ELR (cell line): ENCODE data around the gene ARCN1.

Source experiments
- DNase-seq: peaks from one replicate; pipeline ENCODE4 v3.0.0-alpha.2; 2015; ENCODE audit warnings: low read depth

Gene ARCN1

DNA sequence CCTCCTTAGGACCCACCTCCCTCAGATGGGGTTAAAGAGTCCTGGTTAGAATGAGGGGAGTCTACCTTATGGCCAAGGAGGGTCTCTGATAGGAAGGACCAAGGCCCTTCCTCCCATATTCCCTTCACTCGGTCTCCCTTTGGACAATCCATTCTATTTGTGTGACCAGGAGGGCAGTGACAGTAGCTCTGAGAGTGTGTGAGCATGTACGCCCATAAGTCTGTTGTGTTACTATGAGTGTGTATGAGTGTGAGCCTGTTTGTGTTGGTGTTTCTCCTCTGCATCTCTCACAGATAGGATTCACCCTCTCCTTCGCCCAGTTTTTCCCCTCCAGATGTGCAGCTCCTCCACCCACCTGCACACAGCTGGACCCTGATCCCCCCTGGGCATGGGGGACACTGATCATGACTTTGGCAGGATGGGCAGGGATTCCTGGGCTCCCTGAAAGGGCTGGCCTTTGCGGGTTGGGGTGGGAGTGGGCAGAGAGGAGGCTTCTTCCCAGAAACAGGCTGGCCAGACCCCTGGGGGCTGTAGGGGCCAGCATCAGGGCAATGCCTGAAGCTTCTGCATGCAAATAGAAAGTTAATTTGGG lies 49.7 kb downstream of the ARCN1 start:
- DNase-seq = no peak

DNA sequence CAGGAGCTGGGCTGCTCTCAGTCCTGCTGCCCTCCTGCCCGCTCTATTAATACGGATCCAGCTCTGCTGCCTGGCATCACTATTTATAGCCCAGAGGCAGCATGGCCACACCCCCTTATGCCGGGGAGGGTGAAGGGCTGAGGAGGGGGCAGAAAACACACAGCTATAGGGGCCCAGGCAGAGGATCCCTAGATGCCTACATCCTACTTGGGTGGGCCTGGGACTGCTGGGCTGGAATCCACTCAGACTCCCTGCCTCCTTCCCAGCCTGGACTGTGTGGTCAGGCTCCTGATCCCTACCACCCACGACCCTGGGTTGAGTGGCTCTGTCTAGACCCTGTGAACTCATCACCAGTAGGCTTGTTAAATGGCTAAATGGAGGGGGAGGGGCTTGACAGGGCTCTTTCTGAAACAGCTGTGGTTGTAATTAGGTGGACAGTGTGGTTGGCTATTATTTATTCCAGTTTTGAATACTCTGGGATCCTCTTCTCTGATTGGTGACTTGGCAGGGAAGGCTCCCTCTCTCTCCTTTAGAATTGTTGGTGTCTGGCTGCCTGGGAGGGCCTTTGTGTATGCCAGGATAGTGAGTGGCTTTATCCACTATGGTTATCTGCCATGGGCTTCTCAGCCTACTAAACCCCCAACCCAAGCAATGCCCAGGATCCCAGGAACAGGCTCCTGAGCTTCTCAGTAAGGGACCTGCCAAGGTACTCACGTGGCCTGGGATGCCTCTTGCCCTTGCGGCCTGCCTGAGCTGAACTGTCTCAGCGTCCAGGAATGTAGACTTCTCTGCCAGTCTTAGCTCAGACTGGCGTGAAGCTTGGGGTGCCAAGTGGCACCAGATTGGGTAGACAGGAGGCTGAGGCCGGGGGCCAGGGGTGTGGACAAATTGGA lies 50.4 kb downstream of the ARCN1 start:
- peak; percentile 86 for DNase-seq

DNA sequence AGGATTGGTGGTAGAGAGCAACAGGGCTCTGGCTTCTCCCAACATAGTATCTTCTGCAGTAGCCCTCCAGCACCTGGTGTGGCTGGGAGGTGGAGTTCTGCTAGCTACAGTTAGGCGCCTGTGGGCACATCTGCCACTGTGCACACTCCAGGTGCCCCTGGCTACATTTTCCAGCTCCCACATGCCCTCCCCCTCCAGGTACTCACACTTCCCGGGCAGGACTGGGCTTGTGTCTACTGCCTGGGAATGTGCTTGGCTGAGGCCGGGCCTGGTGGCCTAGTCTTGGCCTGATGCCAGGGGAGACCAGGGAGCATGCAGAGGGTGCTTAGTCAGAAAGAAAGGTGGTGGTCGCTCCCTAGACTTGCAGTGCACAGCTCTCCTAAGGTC lies 51.1 kb downstream of the ARCN1 start:
- peak; percentile 48 for DNase-seq

DNA sequence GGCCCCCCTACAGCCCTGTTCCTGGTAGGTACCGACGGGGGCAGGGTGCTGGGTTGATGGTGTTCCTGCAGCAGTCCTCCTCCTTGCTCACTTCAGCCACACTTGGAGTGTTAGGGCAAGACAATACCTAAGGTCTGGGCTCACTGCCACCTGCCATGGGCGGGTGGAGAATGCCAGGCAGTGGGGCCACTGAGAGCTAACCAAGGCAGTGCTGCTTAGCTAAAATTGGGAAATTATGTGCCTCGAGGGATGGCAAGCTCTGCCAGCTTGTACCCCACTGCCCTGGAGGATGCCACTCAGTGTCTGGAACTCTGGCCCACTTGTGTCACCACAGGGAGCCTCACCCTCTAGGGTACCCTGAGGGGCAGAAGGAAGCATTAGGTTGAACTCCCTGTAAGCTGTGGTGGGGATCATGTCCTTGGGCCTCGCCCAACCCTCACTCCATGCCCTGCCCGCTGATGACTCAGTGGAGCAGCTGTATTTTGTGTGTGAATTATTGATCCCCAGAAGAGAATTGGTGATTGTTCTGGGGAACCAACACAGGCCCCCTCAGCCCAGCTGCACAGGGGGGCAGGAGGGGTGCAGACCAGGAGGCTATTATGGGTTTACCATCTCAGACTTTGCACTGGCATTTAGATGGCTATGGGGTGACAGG lies 53.0 kb downstream of the ARCN1 start:
- DNase-seq = no peak

DNA sequence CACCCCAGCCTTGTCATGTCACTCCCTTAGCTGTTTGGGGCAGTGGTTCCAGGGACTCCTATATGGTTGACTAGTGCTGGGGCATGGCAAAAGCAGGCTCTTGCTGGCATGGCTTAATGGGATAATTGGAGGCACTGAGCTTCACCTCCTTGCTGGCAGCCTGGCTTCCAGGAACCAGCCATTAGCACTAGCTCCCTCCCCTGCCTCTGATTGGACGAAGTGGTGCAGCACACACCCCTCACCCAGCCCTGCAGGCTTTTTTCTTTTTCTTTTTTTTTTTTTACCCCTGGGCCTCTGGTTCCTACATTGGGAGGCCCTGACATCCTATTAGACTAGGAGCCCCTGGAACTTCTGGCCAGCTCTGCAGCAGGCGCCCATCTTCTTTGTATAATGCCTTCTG lies 53.8 kb downstream of the ARCN1 start:
- no peak for DNase-seq

DNA sequence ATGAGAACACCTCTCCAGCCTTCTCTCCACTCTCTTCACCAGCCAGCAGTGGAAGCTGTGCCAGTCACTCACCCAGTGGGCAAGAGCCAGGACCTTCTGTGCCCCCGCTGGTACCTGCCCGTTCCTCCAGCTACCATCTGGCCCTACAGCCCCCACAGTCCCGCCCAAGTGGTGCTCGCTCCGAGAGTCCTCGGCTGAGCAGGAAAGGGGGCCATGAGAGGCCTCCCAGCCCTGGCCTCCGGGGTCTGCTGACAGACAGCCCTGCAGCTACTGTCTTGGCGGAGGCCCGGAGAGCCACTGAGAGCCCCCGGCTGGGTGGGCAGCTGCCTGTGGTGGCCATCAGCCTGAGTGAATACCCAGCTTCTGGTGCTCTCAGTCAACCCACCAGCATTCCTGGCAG lies 55.4 kb downstream of the ARCN1 start:
- DNase-seq = no peak

DNA sequence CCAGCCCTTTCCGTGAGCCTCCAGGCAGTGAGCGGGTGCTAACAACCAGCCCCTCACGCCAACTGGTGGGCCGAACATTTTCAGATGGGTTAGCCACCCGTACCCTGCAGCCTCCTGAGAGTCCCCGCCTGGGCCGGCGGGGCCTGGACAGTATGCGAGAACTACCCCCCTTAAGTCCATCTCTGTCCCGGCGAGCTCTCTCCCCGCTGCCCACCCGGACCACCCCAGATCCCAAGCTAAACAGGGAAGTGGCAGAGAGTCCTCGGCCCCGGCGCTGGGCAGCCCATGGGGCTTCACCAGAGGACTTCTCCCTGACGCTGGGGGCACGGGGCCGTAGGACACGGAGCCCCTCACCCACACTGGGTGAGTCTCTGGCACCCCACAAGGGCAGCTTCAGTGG lies 55.8 kb downstream of the ARCN1 start:
- DNase-seq = no peak

DNA sequence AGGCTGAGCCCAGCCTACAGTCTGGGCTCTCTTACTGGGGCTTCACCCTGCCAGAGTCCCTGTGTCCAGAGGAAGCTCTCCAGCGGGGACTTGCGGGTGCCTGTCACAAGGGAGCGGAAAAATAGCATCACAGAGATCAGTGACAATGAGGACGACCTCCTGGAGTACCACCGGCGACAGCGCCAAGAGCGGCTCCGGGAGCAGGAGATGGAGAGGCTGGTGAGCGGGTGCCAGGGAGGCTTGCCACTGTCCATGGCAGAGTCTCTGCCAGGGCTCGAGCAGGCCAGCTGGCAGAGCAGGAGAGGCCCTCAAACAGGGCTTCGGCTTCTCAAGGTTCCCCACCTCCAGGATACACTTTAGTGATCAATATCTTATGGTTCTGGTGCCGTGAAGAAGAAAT lies 56.2 kb downstream of the ARCN1 start:
- DNase-seq = no peak

DNA sequence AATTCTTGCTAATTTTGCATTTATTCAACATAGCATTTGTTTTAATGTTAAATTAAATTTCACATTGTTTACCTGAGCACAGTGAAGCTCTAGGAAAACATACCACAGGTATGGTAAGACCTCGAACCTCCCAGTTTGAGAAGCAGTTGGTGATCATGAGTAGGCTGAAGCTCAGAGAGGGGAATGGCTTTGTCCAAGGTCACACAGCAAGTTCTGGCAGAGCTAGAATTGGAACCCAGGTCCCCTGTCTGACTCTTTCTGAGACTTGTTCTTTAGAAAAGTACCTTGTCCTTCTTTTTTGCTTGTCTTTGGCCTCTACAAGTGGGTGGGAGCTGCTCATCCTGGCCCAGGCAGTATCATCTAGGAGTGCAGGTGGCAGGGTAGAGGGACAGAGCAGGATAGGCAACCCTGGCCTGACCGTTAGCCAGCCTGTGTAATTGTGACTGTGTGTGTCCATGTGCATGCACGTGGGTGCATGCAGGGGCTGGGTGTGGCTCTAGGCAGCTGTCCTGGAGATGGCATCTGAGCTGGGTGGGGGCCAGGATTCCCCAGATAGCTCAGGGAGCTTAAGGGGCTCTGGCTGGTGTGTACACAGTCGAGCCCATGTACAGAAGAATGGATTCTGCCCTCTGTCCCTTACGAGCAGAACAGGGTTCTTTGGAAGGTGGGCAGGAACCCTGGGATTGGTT lies 56.8 kb downstream of the ARCN1 start:
- no peak for DNase-seq

DNA sequence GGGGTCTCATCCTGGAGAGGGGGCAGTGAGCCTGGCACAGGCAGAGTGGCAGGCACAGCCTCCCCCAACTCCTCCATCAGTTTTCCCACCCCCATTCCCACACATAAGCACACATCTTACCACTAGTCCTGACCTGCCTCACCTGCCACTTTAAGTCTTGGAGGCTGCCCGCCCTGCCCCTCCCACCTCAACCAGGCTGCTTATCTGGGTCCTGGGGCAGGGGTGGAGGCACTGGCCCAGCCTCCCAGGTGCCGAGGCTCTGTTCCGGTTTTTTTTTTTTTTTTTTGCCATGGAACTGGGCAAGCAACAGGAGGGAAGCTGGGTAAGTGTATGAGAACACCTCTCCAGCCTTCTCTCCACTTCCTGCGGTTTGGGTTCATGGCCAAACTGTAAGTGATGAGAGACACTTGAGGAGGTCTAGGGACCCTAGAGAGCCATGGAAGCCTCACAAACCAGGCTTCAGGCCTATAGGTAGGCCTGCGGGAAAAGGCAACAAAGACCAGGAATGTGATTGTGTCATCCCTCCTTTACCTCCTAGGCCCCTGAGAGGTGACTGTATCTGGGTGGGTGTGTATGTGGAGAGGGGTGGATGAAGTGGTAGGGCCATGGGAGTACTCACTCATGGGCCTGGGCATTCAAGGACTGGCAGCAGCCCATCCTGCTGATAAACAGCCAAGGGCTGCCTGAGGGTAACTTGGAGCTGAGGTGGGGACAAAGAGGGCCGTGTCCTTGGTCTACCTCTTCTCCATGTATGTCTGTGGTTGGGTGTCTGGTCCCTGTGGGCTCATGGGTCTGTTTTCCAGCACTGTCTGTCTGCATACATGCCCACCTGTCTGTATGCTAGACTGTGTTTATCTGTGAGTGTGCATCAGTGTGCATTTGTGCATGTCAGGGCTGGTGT lies 57.8 kb downstream of the ARCN1 start:
- no peak for DNase-seq

DNA sequence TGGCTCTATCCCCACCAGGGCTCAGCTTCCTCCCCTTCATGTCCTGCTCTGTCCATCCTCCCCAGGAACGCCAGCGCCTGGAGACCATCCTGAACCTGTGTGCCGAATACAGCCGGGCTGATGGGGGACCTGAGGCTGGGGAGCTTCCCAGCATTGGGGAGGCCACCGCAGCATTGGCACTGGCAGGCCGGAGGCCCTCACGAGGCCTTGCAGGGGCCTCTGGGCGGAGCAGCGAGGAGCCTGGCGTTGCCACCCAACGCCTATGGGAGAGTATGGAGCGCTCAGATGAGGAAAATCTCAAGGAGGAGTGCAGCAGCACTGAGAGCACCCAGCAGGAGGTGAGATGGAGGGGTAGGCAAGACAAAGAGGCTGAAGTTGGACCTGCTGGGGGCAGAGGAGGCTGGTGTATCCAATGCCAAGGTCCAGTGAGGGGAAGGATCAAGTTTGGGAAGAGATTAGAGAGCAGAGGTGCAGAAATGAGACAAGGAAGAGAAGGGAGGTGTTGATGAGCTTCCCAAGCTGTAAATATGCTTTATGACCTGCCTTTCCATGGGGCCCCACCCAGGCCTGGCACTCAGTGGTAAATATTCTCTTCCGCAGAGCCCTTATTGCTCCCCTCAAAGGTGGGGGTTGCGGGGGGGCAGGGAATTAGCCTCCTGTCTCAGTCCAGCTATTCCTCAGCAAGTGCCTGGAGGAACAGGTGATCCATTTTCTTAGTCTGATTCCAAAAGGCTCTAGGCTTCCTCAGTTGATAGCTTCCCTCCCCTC lies 59.1 kb downstream of the ARCN1 start:
- no peak for DNase-seq

DNA sequence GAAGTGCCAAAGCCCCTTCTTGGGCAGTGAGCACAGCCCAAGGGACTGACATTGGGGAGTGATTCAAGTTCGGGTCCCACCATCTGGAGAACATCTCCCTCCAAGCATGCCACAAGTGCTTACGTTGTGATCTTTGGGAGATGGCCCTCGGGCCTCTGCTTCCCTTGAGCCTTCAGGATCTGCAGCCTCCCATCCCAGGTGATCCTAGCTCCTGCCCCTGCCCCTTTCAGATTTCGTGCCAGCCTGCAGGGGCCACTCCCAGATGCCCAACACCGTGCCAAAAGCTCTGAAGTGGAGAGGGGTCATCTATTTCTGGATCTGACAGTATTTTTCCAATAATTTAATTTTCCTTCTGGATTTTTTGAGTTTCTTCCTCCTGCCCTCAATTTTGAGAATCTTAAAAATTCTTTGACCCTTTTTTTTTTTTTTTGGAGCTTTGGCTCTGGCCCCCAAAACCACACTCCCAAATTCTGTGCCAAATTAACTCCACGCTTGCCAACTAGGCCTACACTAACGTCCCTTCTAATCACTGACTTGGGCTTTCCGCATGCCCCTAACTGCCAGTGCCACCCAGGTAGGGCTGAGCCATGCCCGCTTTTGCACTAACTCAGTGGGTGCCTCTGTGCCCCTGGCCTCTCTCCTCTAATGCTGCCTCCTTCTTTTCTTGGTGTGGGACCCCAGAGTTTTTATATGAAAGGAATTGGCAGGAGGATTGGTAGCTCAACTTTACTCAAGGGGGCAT lies 60.5 kb downstream of the ARCN1 start:
- DNase-seq = no peak

DNA sequence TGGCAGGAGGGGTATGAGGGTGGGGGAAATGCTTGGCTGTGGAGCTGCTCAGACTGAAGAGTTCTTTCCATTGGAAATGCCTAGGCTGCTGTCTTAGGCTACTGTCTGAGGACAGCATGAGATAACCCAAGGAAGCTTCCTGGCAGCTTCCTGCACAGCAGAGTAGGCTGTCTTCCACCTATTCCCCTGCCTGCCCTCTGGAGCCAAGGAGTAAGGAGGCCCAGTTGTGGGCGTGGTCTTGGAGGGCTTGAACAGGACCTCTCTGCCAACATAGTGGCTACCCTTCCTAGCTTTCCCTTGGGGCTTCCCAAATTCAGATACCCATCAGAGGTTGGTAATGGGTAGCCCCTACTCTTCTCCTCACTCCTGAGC lies 61.1 kb downstream of the ARCN1 start:
- DNase-seq = no peak

DNA sequence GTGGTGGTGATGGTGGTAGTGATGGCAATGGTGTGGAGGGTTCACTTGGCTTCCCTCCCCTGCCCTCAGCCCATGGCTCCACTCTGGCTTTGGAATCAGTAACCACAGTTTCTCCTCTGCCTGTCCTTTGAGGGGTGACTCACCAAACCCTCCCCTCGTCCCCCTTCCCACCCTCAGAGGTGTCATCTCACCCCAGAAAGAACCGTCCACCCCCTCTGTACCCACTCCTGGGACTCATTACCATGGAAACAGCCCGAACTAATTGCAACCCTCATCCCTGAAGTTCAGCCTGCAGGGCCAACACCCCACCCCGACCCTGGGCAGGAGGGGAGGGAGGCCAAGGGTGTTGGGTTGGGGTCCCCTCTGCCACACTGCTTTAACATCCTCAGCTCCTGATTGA lies 61.8 kb downstream of the ARCN1 start:
- DNase-seq = no peak

DNA sequence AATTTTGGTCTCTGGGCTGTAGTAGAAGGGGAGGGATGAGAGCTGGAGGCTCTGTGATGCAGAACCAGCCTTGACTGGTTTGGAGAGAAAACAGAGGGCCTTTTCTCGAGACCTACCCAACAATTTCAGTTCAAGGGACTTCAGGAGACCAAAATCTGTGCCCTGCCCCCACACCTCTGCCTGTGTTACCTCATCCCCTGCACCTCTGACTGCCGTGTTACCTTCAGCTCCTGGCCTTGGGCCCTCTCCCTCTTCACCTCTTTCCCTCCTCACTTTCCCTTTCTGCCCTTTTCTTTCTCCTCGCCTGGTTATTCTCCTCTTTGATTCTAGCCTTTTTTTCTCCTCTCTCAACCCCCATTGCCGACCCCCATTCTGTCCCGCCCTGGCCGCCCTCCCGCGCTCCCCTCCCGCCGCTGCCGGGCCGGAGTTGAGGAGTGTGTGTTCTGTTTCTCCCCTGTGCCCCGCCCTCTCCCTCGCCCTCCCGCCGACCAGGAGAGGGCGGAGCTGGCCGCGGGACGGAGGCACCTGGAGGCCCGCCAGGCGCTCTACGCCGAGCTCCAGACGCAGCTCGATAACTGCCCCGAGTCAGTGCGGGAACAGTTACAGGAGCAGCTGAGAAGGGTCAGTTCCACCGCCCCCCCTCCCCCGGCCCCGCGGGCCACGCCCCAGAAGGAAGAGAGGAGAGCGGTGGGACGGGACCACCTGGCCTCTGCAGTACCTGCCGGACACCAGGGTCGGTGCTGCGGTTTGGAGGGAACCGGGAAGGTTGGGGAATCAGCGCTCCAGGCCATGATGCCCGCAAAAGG lies 62.4 kb downstream of the ARCN1 start:
- DNase-seq = no peak

DNA sequence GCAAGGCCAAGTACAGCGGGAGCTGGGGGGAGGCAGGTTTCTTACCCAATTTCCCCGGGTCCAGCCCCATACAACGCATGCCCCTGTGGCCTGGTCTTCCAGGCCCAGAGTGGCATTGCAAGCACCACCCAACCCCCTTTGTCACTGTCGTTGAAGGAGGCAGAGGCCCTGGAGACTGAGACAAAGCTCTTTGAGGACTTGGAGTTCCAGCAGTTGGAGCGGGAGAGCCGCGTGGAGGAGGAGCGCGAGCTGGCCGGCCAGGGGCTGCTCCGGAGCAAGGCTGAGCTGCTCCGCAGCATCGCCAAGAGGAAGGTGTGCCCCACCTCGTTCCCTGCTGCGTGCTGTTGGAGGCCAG lies 63.0 kb downstream of the ARCN1 start:
- DNase-seq = no peak

DNA sequence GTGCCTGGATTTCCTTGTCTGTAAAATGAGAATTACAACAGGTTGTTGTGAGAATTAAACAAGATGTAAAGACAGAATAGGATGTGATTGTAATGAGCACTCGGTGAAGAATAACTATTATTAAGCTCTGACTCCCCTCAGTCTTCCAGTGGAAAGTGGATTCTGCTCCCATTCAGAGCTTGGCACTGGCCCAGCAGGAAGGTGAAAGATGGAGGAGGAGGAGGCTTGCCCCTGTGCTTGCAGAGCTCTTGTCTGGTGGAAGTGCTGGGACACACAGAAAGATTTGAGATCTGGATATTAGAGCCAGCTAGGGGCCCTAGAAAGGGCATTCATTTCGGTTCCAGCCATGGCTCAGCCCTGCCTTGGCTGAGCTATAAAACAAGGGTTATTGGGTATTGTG lies 63.4 kb downstream of the ARCN1 start:
- no peak for DNase-seq

DNA sequence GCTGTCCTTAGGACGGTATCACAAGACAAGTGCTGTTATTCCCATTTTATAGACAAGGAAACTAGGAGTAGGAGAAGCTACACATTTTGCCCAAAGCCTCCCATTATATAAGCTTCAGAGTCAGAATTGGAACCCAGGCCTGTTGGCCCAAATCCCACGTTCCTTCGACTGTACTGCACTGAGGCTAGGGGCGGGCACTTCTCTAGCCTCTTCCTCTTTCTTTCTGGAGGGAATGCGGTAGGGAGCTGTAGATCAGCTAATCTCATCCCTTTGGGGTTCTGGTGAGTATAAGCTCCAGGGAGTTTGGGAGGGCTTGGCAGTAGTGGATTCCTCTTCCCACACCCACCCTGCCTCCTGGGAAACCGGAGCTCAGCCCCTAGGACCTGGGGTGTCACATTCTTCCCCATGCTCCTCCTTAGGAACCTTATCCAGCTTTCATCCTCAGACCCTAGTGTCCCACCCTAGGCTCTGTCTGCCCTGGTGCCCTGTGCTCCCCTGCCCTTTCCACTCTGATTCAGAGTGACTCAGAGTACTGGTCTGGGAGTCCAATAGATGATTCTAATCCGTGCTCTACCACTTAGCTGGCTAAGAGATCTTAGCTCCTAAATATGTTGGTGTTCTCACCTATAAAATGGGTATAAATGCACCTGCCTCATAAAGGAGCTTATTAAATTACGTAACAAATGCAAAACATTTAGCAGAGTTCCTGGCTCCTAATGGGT lies 64.5 kb downstream of the ARCN1 start:
- peak; percentile 37 for DNase-seq

DNA sequence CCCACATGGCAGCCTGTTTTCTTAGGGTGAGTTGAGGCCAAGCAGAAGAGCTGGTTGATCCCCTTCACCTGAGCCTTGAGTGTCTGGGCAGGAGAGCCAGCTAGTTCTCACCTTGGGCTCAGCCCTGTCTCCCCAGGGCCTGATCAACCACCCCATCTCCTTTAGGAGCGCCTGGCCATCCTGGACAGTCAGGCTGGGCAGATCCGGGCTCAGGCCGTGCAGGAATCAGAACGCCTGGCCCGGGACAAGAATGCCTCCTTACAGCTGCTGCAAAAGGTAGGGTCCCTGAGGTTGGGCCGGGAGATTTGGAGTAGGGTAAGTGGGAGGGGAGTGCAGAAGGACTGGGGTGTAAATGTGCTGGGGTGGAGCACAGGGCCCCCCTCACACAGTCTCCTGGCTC lies 66.5 kb downstream of the ARCN1 start:
- no peak for DNase-seq
